Esophagus (tissue), 2 donors: ENCODE results near the gene SLIT1. TPM values are rescaled to one million over a fixed set of nuclear protein-coding genes. Genes with fewer than 3 reads are reported as not detected.

Experiments used
- H3K27ac ChIP-seq, 2 donors: one replicate each; pipeline ENCODE4 v1.5.1; 2013; ENCODE audit warnings: low read depth in 2 of 2, mild to moderate bottlenecking in 2 of 2, inconsistent platforms in 1 of 2, low read length in 1 of 2, moderate library complexity in 1 of 2
- H3K27me3 ChIP-seq, 2 donors: one replicate each; pipeline ENCODE4 v1.6.1; 2013; ENCODE audit warnings: low read length in 2 of 2, control low read depth in 1 of 2, mild to moderate bottlenecking in 1 of 2; ENCODE audit not compliant: insufficient read depth in 2 of 2, control insufficient read depth in 1 of 2
- H3K36me3 ChIP-seq, 2 donors: one replicate each; pipeline ENCODE4 v1.6.1; 2013; ENCODE audit warnings: low read length in 1 of 2; ENCODE audit not compliant: control insufficient read depth in 2 of 2, insufficient read depth in 2 of 2
- H3K4me1 ChIP-seq, 2 donors: one replicate each; pipeline ENCODE4 v1.6.1; 2013; ENCODE audit warnings: low read length in 1 of 2; ENCODE audit not compliant: control insufficient read depth in 2 of 2, insufficient read depth in 2 of 2
- H3K4me3 ChIP-seq, 2 donors: one replicate each; pipeline ENCODE4 v1.5.1; 2013; ENCODE audit warnings: low read length in 2 of 2, mild to moderate bottlenecking in 2 of 2, low read depth in 1 of 2, moderate library complexity in 1 of 2
- H3K9me3 ChIP-seq, 2 donors: one replicate each; pipeline ENCODE4 v1.6.1; 2013; ENCODE audit warnings: mild to moderate bottlenecking in 2 of 2, low read depth in 1 of 2, low read length in 1 of 2, moderate library complexity in 1 of 2; ENCODE audit not compliant: control insufficient read depth in 2 of 2, insufficient read depth in 1 of 2
- WGBS, 2 donors: extraction: QIAGEN DNeasy Blood & Tissue Kit; methylation state at CpG; one replicate each; pipeline ENCODE4 v1.1.7; 2013; 5-methylcytosine and 5-hydroxymethylcytosine counted together
- polyA plus RNA-seq, 2 donors: library from polyadenylated mRNA; stranded (reverse); fragments of 200-250 nt; gene quantifications; one replicate each; pipeline ENCODE4 v1.2.3, GENCODE V29; 2013
- donor health status: healthy with polysubstance abuse.
- donor health status: Bipolar disorder and iron deficiency.

SLIT1 gene
- polyA plus RNA-seq, 2 donors: 0.02 TPM

DNA sequence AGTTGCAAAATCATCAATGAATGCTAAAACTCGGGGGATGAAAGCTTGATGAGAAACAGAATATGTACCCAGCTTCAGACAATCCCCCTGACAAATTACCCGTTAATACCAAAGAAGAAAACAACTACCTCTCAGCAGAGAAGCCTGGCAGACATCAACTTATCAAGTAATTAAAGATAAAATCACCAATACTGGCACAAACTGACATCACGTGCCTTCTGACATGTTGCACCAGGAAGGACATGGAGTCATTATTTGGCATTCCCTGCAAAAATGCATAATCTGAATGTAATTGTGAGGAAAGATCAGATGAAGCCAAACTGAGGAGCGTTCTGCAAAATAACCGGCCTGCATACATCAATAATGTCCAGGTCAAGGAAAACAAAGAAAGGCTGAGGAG lies 7.7 kb downstream of the SLIT1 start:
- H3K36me3 ChIP-seq: no peaks in the 10 kb centered on the region
- no peak overlapping the region for H3K27ac ChIP-seq
- WGBS, 2 donors: 64 to 69% methylated on average over 5 of the region's 5 CpGs
- peaks cover 0 to 4% of the 10 kb centered on the region in 2 donors for H3K4me1 ChIP-seq
- H3K9me3 ChIP-seq: no peaks in the 10 kb centered on the region
- no peak overlapping the region for H3K4me3 ChIP-seq
- H3K27me3 ChIP-seq: peaks cover 0 to 6% of the 10 kb centered on the region in 2 donors

DNA sequence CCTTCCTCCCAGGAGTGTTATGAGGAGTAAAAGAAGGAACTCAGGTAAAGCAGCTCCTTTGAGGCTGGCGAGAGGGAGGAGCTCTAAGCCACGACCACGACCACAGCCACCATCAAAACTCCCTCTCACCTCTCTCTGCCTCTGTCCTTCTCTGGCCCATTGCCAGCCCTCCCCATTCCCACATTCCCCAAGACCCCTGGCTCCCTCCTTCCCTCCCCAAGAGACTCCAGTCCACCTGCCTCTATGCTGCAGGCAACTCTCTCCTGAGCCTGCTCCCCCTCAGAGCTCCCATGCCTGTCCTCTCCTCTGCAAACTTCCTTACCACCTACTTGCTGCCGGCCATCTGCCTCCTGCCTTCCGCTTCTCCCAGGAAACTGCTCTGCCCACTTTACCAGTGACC lies 9.5 kb downstream of the SLIT1 start:
- Histone ChIP-seq H3K4me3 (no peak overlapping the region), H3K4me1 (peaks cover 0 to 4% of the 10 kb centered on the region in 2 donors), H3K9me3 (no peaks in the 10 kb centered on the region), H3K27me3 (peaks cover 0 to 6% of the 10 kb centered on the region in 2 donors), H3K27ac (no peak overlapping the region), H3K36me3 (no peaks in the 10 kb centered on the region)
- 73 to 74% methylated on average over 5 of the region's 5 CpGs for WGBS, 2 donors

DNA sequence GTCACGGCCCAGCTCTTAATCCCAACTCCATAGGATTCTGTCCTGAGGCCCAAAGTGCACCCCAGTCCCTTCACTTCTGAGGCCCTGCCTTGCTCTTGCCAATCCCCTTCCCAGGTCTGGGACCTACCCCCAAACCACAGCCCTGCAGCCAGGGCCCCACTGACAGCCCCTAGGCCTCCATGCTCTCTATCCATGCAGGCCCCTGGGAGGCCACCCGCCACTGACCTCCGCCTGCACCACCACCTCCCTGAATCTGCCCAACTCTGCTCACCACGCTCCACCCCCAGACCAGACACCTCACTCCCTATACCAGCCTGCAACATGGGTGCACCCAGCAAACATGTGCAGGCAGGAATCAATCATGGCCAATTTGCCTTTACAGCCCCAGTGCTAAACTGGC lies 10.2 kb downstream of the SLIT1 start:
- H3K4me1 ChIP-seq: peaks cover 0 to 4% of the 10 kb centered on the region in 2 donors
- H3K27me3 ChIP-seq: peaks cover 0 to 6% of the 10 kb centered on the region in 2 donors
- WGBS, 2 donors: 87 to 95% methylated on average over 4 of the region's 4 CpGs
- H3K27ac ChIP-seq: no peak overlapping the region
- no peak overlapping the region for H3K4me3 ChIP-seq
- no peaks in the 10 kb centered on the region for H3K36me3 ChIP-seq
- no peaks in the 10 kb centered on the region for H3K9me3 ChIP-seq

DNA sequence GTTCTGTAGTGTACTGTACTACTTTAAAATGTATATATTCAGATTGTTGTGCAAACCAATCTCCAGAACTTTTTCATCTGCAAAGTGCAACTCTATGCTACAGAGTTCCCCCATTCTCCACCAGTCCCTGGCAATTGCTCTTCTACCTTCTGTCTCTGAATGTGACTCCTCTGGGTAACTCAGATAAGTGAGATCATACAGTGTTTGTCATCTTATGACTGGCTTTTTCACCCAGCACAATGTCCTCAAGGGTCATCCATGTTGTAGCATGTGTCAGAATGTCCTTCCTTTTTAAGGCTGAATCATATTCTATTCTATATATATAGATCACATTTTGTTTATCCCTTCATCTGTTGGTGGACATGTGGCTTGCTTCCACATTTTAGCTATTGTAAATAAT lies 10.8 kb downstream of the SLIT1 start:
- H3K36me3 ChIP-seq: no peaks in the 10 kb centered on the region
- no peaks in the 10 kb centered on the region for H3K9me3 ChIP-seq
- H3K4me1 ChIP-seq: peaks cover 0 to 3% of the 10 kb centered on the region in 2 donors
- peaks cover 0 to 6% of the 10 kb centered on the region in 2 donors for H3K27me3 ChIP-seq
- no peak overlapping the region for H3K4me3 ChIP-seq
- no peak overlapping the region for H3K27ac ChIP-seq

DNA sequence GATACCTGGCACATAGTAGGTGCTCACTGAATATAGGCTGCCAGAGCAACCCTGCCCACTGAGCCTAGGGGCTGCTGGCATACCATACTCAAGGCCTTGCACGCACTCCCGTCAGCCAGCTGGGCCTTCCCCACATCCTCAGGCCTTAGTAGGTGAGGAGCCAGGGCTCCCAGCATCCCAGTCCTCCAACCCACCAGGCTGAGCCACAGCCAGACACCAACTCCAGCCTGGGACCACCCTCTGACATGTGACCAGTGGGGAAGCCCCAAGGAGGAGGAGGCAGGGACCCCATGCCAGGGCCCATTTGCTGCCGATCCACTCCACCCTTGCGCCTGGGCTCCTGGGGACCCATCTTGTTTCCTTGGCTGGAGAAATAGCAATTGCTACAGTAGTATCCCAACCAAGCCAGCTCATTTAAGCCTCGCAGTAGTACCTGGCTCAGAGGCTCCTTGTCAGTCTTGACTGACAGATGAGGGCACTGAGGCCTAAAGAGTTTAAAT lies 11.4 kb downstream of the SLIT1 start:
- Histone ChIP-seq H3K27me3 (peaks cover 0 to 2% of the 10 kb centered on the region in 2 donors), H3K4me3 (no peak overlapping the region), H3K9me3 (no peaks in the 10 kb centered on the region), H3K27ac (no peak overlapping the region), H3K36me3 (no peaks in the 10 kb centered on the region), H3K4me1 (peaks cover 0 to 1% of the 10 kb centered on the region in 2 donors)
- 80 to 98% methylated on average over 5 of the region's 5 CpGs for WGBS, 2 donors

DNA sequence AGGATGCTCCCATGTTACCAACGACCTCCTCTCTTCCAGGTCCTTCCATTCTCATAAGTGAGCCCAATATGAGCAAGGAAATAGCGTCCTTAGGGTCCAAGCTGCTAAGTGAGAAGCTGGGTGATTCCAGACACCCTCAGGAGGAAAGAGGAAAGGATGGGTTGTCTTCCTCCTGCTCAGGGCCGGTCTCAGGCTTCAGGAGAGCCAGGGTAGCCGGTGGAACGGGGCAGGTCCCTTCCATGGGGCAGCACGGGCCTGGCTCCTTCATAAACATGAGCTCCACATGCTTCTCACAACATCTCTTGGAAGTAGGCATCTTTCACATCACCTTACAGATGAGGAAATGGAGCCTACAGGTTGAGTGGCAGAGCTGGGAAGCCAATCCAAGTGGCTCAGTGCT lies 12.7 kb downstream of the SLIT1 start:
- Histone ChIP-seq H3K9me3 (no peaks in the 10 kb centered on the region), H3K27ac (no peak overlapping the region), H3K4me3 (no peak overlapping the region), H3K4me1 (peaks cover 0 to 2% of the 10 kb centered on the region in 2 donors), H3K27me3 (no peaks in the 10 kb centered on the region), H3K36me3 (no peaks in the 10 kb centered on the region)
- 76 to 80% methylated on average over 6 of the region's 6 CpGs for WGBS, 2 donors

DNA sequence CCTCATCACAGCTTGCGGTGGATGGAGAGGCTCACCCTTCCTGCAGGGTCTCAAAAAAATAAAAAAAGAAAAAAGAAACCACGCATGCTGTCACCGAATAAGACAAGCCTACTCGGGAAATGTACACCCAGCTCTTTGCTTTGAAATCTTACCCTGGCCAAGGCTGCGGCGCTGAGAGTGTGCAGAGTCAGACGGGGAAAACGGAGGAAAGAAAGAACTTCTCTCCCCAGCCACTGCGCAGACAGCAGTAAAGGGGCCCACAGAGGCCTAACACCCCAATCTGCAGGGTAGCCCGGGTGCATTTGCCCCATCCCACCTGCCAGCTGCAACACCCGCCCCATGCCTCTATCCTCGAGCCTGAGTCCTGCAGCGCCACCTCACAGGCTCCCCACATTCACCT lies 14.8 kb downstream of the SLIT1 start:
- Histone ChIP-seq H3K4me3 (no peak overlapping the region), H3K27ac (no peak overlapping the region), H3K27me3 (no peaks in the 10 kb centered on the region), H3K36me3 (no peaks in the 10 kb centered on the region), H3K9me3 (no peaks in the 10 kb centered on the region), H3K4me1 (peaks cover 0 to 2% of the 10 kb centered on the region in 2 donors)
- 57 to 60% methylated on average over 13 of the region's 13 CpGs for WGBS, 2 donors

DNA sequence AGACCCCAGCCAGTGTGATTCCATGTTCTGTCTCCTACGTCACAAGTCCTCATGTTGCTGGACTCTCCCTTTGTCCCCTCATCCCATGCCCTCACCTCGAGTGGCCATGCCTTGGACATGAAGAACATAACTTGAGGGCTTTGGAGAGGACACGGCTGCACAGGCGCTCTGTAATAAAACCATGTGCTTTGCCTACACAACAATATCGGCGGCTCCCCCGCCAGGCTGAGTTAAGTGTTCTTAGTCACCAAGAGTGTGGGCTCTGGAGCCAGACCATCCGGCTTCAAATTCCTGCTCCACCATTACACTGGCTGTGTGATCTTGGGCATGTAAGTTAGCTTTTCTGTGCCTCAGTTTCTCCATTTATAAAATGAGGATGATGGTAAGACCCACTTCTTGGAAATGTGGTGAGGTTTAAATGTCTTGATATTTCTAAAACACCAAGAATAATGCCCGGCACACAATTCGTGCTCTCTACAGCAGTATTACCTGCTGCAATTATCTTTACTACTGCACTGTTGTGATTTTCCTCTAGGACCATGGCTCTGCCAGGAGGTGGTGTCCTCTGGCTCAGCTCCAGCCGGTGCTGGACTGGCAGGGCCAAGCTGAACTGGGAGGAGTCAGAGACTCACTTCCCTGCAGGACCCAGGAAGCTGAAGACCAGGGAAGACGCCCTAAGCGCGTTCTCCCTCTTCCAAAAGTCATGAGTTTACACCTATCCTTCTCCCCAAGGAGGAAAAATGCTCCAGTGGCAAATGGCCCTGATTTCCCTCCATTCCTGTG lies 15.7 kb downstream of the SLIT1 start:
- whole genome bisulfite sequencing, 2 donors: 67% methylated on average over 14 of the region's 14 CpGs
- Histone ChIP-seq H3K4me3 (no peak overlapping the region), H3K27me3 (no peaks in the 10 kb centered on the region)

DNA sequence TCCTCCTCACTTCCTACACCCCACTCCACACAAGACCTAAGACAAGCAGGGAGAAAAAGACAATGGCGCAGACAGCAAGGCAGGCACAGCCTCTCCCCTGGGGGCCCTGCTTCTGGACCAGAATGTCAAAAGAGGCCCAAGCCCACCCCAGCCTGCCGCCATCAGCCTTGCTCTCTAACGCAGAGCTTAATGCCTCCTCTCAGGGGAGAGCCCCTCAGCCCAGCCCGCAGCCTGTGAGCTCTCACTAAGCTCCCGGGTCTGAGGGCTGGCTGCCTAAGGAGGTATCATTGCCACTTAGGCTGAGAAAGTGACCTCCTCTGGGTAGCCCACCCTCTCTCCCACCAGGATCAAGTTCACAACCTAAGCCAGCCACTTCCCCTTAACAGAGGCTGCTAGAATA lies 16.7 kb downstream of the SLIT1 start:
- WGBS, 2 donors: 62 to 69% methylated on average over 5 of the region's 5 CpGs
- no peaks in the 10 kb centered on the region for H3K36me3 ChIP-seq
- peaks cover 0 to 2% of the 10 kb centered on the region in 2 donors for H3K4me1 ChIP-seq
- H3K9me3 ChIP-seq: no peaks in the 10 kb centered on the region
- no peaks in the 10 kb centered on the region for H3K27me3 ChIP-seq
- H3K4me3 ChIP-seq: no peak overlapping the region
- no peak overlapping the region for H3K27ac ChIP-seq

More for the DNA sequence above, 15.7 kb downstream of the SLIT1 start:
- H3K4me1 ChIP-seq: peaks cover 0 to 2% of the 10 kb centered on the region in 2 donors
- H3K27ac ChIP-seq: no peak overlapping the region
- H3K36me3 ChIP-seq: no peaks in the 10 kb centered on the region
- H3K9me3 ChIP-seq: no peaks in the 10 kb centered on the region

DNA sequence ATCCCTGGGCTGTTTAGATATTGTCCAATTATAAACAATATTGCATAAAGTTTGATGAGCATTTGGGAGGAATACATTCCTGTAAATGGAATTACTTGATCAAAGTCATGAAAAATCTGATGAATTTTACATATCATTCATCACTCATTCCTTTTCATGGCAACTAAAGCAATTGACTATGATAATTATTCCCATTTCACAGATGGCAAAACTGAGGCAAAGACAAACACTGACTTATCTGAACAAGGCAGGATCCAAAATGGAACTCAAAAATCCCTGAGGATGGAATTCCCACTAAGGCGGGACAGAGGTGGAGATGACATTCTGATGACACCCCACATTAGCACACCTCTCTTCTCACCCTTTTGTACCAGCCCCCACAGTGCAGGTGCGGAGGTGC lies 17.1 kb downstream of the SLIT1 start:
- Histone ChIP-seq H3K9me3 (no peaks in the 10 kb centered on the region), H3K4me1 (peaks cover 0 to 3% of the 10 kb centered on the region in 2 donors), H3K27ac (no peak overlapping the region), H3K27me3 (no peaks in the 10 kb centered on the region), H3K4me3 (no peak overlapping the region), H3K36me3 (no peaks in the 10 kb centered on the region)
- WGBS, 2 donors: 83 to 86% methylated on average over 2 of the region's 2 CpGs
